Cortex of kidney (tissue), 1 donor: ENCODE measurements around the gene HBZ.
"Not testable (repeated sequence)": the region's sequence is repeated elsewhere in the genome, so short reads cannot be mapped to it uniquely, and the experiment has no call there.

ENCODE experiments used
- DNase-seq: peaks from one replicate; lab custom pipeline; 2025; lab: John Stamatoyannopoulos, UW

Gene HBZ

GRCh38 chr16:165539-166374, 13.3 kb downstream of the HBZ start, which contains the start of gene HBM:
TSS of gene HBM (plus strand) at chr16:165978. CDS start at chr16:165998, 20 bp downstream.
- DNase-seq: no peak

- no peak for DNase-seq
Observed at GRCh38 chr16:166375-167121, 14.1 kb downstream of the HBZ start.

- DNase-seq: no peak
Observed at GRCh38 chr16:167122-167690, 14.8 kb downstream of the HBZ start.

GRCh38 chr16:168424-168823, 16.0 kb downstream of the HBZ start:
- DNase-seq: no peak

GRCh38 chr16:169014-169413, 16.6 kb downstream of the HBZ start:
- no peak for DNase-seq

- not testable (repeated sequence) for DNase-seq
Observed at GRCh38 chr16:170088-170507, 17.7 kb downstream of the HBZ start.

- DNase-seq: no peak
Observed at GRCh38 chr16:170788-171187, 18.3 kb downstream of the HBZ start.

GRCh38 chr16:172374-172941, 20.0 kb downstream of the HBZ start, which contains the start of gene HBA2:
TSS of gene HBA2 (plus strand) at chr16:172876. CDS start at chr16:172913, 37 bp downstream.
- DNase-seq: not testable (repeated sequence)

- not testable (repeated sequence) for DNase-seq
Observed at GRCh38 chr16:173211-173854, 20.9 kb downstream of the HBZ start.

GRCh38 chr16:173928-174769, 21.7 kb downstream of the HBZ start:
- not testable (repeated sequence) for DNase-seq

- no peak for DNase-seq
Observed at GRCh38 chr16:175011-175949, 22.8 kb downstream of the HBZ start.

- not testable (repeated sequence) for DNase-seq
Observed at GRCh38 chr16:176006-176405, 23.6 kb downstream of the HBZ start.

- not testable (repeated sequence) for DNase-seq
Observed at GRCh38 chr16:176477-177382, 24.3 kb downstream of the HBZ start, which contains the start of gene HBA1. TSS of gene HBA1 (plus strand) at chr16:176680. CDS start at chr16:176717, 37 bp downstream.

GRCh38 chr16:177394-177822, 25.0 kb downstream of the HBZ start:
- no peak for DNase-seq

- DNase-seq: no peak
Observed at GRCh38 chr16:177981-178667, 25.7 kb downstream of the HBZ start.

GRCh38 chr16:178668-179015, 26.2 kb downstream of the HBZ start:
- no peak for DNase-seq

- no peak for DNase-seq
Observed at GRCh38 chr16:179211-180092, 27.0 kb downstream of the HBZ start.
